Measurements from ENCODE around the gene SCAPER.

GRCh38 chr15:76382987-76383728 is 522.0 kb downstream of the SCAPER start:
- TF ChIP-seq SP1 (IDR thresholded peaks at IDR 0.05) (no peak), SUZ12 (IDR thresholded peaks at IDR 0.05) (no peak), ELF4 (IDR thresholded peaks at IDR 0.05) (no peak), BHLHE40 (IDR thresholded peaks at IDR 0.05; ENCODE audit: borderline replicate concordance) (no peak), FOXM1 (IDR thresholded peaks at IDR 0.05; ENCODE audit: borderline replicate concordance) (no peak), NFRKB (IDR thresholded peaks at IDR 0.05) (no peak), FOXA1 (IDR thresholded peaks at IDR 0.05) (no peak), ZNF384 (IDR thresholded peaks at IDR 0.05) (no peak), FOXK2 (IDR thresholded peaks at IDR 0.05) (no peak), HDGF (IDR thresholded peaks at IDR 0.05; ENCODE audit: borderline replicate concordance) (no peak)

Data from HEK293T (cell line).